Stimulated activated naive CD4-positive, alpha-beta T cell treated with Interleukin-2 at 50 U/mL for 16 hours (primary cell): ENCODE results near the gene CCL5.

Experiments used
- DNase-seq: peaks from one replicate; lab custom pipeline; 2025; lab: John Stamatoyannopoulos, UW

The CCL5 gene

DNA sequence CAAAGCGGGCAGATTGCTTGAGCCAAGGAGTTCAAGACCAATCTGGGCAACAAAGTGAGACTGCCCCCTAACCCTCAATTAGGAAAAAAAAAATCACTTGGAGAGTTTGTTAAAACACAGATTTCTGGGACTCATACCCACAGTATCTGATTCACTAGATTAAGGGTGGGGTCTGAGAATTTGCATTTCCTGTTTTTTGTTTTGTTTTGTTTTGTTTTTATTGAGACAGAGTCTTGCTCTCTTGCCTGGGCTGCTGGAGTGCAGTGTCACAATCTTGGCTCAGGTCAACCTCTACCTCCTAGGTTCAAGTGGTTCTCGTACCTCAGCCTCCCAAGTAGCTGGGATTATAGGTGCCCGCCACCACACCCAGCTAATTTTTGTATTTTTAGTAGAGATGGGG, 12.6 kb downstream of the CCL5 start:
- DNase-seq: no peak

DNA sequence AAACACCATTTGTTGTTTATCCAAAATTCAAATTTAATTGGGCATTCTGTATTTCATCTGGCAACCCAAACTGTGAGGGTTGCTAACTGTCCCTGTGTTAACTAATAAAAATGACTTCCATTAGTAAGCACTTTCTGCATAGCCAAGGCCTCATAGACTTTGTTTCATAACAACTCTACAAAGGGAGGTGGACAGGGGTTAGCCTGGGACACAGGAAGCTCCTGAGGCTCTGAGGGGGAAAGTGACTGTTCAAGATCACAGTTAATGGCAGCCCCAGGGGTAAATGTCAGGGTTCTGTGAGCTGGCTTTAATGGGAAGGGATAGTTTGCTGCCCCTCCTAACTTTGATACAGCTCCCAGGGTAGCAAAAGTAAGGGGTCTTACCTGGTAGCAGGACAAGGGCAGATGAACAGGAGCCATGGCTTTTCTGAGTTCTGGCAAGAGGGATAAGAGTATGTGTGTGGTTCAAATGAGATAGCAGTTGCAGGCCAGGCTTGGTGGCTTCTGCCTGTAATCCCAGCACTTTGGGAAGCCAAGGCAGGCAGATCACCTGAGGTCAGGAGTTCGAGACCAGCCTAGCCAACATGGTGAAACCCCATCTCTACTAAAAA, 13.7 kb downstream of the CCL5 start:
- no peak for DNase-seq

DNA sequence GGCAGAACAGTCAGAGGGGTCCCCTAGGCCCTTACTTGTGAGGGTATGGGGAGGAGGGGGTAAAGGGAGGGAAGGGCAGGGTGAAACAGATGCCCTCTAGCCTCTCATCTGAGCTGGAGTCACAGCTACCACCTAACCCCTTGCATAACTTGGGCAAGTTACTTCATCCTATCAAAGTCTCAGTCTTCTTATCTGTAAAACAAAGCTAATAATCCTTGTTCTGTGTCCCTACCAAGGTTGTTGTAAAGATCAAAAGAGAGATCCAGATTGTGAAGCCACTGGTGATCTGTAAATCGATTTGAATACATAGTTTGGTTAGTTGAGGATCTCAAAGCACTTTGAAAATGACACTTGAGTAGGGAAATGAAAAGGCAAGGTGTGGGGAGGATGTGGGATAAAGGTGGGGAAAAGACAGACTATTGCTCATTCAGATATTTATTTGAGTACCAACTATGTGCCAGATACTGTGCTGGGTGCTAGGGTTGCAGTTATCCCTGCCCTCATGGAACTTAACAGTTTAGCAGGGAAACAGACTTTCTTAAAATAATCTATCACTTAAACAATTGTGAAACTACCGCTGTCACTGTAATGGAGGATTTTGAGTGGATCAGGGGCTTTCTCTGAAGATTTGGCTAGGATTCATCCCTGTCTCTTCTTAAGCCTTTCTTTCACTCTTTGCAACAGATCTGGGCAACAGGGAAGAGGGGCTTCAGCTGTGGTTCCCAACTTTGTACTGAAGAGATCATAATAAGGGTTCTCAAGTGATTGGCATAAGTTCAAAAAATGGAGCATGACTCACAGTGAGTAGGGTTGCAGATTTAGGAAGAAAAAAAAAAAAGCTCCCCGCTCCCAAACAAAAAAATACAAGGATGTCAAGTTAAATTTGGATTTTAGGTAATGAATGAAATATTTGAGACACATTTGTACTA, 14.5 kb downstream of the CCL5 start:
- DNase-seq: no peak

DNA sequence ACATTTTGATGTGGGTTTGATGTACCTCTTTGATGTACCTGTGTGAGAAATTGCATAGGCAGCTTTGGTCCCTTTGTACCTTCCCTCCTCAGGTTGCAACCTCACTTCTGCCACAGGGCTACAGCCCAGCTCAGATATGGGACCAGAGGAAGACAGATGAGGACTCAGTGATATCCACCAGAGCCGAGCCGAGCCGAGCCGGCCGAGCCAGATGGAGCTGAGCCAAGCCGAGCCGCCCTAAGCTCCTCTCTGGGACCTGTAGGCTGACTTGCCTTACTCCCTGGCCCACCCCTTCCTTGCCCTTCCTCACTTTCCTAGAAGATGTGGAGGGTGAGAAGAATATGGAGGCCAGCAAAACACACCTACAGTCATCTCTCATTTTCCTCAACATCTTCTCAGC, 15.3 kb downstream of the CCL5 start:
- no peak for DNase-seq

DNA sequence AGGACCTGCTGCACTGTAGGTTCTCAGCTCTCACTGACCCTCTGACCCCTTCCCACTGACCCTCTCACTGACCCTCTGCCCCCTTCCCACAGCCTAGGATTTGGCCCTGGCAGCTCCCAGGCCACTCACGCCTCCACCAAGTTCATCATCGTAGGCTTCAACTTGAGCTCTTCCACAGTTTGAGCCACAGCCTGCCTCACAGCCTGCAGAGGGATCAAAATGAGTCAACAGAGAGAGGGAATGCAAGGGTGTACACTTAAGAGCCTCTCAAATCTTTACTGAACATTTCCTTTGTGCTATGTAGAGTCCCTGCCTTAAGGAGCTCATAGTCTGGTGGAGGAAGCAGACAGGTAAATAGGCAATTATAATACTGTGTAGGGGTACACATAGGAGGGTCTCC, 23.6 kb downstream of the CCL5 start:
- DNase-seq: no peak

DNA sequence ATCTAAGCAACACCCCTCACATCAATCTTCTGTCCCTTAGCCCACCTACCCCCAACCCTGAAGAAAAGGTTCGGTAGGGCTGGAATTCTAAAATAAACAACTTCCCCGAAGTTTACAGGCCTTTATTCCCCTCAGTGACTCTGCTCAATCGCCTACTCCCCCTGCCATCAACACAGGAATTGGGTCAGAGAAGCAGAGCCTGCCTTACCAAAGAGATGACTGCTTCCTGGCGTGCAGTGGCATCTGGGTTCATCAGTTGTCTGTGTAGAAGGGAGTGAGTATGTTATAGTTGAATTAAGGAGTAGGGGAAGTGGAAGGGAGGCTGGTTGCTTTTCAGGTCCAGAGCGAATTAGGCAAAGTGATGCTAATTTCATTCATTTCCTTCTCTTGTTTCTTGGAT, 24.2 kb downstream of the CCL5 start:
- no peak for DNase-seq

DNA sequence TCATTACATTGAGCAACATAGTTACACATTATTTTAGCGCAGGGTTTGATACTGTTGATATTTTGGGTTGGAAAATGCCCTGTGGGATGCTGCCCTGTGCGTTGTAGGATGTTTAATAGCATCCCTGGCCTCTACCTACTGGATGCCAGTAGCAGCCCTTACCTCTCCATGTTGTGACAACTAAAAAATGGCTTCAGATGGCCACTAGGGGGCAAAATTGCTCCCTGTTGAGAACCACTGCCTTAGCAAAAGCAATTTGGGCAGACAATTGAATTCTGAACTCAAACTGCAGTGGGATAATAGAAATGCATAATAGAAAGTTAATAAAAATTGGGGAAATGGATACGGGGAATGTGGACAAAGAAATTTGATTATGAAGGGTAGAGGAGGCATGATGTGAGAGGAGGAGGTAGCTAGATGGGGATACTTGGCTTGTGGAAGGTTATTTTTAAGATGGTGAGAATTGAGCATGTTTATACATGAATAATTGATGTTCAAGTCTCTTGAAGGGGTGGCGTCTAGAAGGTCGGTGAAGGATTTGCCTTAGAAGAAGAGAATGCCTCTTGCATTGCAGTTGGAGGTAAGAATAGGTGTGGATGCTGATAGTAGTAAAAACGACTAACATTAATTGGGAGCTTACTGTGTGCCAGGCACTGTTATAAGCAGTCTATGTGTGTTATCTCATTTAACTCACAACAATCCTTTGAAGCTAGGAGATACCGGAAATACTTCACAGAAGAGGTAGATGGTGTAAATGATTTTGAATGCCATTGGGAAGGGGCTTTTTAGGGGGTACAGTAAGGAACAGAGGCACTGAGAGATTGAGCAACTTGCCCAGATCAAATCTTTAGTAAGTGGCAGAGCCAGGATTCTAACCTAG, 30.5 kb downstream of the CCL5 start:
- DNase-seq: peak; percentile 33

DNA sequence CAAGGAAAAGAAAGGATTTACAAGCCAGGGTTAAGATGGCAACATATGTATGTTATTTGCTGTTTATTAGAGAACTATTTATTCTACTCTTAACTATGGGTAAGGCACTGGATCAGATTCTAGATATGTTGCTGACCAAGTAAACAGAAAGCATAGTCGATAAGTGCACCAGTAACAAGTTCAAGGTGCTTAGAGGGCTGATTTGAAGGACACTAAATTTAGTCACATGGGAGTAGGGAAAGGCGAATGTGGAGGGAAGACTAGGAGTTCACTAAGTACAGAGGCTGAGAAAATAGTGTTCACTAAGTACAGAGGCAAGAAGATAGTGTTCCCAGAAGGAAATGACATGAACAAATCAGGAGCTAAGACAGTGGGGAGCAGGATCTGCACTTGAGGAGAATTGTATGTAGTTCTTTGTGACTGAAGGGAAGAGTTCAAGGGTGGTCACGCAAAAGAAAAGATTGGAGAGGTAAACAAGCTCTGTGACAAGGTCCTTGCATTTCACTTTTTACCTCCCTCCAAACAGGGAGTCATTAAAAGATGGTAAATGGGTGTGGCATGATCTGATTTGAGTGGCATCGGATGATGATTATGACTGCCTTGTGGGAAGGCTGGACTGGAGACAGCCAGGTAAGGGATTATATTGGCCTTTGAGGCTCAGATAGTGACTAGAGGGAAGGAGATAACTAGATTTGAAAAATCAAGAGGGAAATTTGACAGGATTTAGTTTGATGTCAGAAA, 32.4 kb downstream of the CCL5 start:
- no peak for DNase-seq

DNA sequence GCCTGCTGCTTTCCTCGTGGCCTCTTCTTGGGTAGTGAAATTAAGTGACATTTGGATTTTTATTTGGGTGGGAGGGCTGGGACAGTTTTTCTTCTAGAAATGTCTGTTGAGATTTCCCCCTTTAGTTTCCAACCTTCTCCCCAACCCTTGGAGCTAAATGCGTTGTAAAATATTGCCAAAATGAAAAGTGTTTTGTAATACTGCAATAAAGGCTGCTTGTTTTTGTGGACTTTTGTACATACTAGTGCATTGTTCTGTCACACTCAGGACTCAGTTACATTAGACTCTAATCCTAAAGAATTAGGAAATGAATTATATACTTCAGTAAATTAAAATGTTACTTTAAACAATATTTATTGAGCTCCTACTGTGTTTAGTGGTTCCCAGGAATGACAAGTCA, 33.2 kb downstream of the CCL5 start:
- no peak for DNase-seq

DNA sequence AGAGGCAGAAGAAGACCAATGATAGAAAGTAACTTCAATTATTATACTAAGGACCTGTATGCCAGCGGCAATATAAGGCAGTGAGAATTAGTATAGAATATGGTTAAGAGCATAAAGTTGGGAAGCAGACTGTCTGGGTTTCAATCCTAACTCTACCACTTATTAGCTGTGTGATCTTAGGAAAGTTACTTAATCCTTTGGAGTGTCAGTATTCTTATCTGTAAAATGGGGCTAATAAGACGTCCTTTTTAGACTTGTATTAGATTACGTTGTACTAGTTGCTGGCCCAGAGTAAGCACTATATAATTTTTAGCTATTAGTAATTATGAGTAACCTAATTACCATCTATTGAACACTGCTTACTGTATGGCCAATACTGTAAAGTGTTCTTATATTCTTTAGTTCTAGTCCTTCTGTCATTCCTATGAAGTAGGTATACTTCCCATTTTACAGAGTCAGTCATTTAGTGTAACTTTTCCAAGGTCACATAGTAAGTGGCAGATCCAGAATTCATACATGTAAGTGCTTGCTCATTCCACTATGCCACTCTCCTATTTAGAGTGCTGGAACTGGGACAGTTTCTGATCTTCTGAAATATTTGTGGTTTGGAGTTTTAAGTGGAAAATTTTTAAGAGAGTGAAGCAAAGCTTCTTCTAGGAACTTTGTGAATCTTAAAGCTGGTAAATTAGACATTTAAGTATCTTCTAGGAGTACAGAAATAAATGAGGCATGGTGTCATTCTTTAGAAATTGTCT, 33.9 kb downstream of the CCL5 start:
- DNase-seq: no peak

DNA sequence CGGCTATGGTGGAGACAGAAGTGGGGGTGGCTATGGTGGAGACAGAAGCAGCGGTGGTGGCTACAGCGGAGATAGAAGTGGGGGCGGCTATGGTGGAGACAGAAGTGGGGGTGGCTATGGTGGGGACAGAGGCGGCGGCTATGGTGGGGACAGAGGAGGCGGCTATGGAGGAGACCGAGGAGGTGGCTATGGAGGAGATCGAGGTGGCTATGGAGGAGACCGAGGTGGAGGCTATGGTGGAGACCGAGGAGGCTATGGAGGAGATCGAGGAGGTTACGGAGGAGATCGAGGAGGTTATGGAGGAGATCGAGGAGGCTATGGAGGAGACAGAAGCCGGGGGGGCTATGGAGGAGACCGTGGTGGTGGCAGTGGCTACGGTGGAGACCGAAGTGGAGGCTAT, 35.6 kb downstream of the CCL5 start:
- no peak for DNase-seq

DNA sequence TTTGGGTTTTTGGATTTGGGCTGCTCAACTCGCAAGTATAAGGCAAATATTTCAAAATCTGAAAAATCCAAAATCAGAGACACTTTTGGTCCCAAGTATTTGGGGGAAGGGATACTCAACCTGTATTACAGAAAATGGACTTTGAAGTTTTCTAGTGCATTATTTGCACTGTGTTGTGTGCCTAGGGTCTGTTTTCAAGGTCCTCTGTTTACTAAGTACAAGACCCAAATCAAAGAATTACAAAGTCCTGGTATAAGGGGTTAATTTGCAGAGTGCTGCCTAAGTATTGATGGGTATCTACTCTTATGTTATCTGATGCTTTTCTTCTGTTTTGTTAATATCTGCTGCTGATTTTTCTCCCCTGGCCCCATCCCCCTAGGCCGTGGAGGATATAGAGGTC, 36.5 kb downstream of the CCL5 start:
- no peak for DNase-seq

DNA sequence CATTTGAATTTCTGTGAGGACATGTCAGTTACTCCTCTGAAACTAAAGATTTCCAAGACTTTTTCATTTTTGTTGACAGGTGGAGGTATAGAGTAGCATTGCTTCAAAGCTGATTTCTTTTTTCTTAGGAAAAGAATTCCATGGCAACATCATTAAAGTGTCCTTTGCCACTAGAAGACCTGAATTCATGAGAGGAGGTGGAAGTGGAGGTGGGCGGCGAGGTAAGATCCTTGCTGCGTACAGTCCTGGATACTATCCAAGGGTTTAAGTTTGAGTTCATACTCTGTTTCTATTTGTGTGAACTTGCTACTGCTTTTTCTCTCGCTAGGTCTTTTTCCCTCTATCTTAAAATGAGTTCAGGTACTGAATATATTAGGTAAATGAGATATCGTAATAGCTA, 37.9 kb downstream of the CCL5 start:
- DNase-seq: no peak

DNA sequence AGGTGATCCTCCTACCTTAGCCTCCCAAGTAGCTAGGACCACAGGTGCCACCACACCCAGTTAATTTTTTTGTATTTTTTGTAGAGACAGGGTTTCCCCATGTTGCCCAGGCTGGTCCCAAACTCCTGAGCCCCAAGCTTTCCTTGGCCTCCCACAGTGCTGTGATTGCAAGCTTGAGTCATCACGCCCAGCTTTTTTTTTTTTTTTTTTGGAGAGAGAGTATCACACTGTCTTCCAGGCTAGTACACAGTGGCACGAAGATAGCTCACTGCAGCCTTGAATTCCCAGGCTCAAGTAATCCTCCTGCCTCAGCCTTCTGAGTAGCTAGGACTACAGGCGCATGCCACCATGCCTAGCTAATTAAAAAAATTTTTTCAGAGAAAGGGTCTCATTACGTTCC, 38.7 kb downstream of the CCL5 start:
- DNase-seq: no peak

DNA sequence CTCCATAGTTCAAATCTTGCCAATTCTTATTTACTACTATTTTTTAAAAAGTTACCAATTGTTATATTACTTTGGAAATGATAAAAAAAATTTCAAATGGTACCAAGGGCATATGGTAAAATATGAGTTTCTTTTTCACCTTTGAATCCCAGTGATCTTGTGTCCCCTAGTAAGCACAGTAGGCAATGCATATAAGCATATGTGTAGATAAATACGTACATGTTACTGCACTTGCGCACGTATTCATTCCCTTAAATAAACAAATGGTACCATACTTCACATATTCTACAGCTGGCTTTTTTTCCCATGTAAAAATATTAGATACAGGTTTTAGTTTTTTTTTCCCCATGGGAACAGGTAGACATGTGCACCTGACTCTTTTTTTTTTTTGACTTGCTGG, 39.1 kb downstream of the CCL5 start:
- DNase-seq: no peak

DNA sequence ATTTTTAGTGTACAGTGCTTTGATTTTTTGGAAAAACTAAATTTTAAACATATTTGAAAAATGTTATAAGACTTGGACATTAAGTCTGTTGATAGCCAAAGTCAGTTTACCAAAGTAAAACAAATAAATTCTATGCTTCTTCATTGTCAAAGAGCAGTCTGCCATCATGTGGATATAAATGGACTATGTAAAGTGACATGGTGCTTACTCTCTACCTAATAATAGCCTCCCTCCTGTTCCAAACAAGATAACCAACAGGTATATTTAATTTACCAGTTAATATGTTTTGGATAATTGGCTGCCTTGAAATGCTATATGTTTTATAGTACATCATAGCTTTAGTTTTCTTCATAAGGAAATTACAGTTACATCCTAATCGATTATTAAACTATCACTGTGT, 55.0 kb downstream of the CCL5 start:
- DNase-seq: no peak
